Activated CD4-positive, alpha-beta T cell treated with anti-CD3 and anti-CD28 coated beads for 24 hours (primary cell): ENCODE results near the gene PPFIA1.

Experiments
- DNase-seq, 2 donors: peaks; one replicate each; pipeline ENCODE4 v3.0.0-alpha.2; 2020; ENCODE audit warnings: low read depth in 2 of 2

PPFIA1 gene

GRCh38 chr11:70432065-70432464 lies 161.6 kb downstream of the PPFIA1 start:
- no peak for DNase-seq

GRCh38 chr11:70432580-70432979 lies 162.1 kb downstream of the PPFIA1 start:
- DNase-seq = no peak

- no peak for DNase-seq
Observed at GRCh38 chr11:70433038-70433437, 162.5 kb downstream of the PPFIA1 start.

GRCh38 chr11:70433526-70433925 lies 163.0 kb downstream of the PPFIA1 start:
- no peak for DNase-seq
